ENCODE data around the gene NT5C. TPM values are rescaled to one million over a fixed set of nuclear protein-coding genes. Genes with fewer than 3 reads are reported as not detected.
"Not testable (repeated sequence)": the region's sequence is repeated elsewhere in the genome, so short reads cannot be mapped to it uniquely, and the experiment has no call there.

Gene NT5C
- total RNA-seq, 3 donors from 2014 or later, result 91.0 to 103 (median 91.4) TPM

DNA sequence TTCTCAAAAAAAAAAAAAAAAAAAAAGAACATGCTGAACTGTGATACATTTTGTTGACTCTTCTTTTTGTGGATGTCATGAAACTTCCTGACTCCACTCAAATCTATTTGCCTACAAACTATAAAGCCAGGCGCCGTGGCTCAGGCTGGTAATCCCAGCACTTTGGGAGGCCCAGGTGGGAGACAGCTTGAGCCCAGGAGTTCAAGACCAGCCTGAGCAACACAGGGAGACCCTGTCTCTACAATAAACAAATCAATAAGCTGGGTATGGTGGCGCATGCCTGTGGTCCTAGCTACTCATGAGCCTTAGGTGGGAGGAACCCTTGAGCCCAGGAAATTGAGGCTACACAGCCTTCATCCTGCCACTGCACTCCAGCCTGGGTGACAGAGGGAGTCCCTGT, 1.5 kb upstream of the NT5C start:
- ATAC-seq (no peak), DNase-seq (no peak)
- Mint-ChIP-seq H3K4me1 (ENCODE audit: low read depth) (peaks cover 12% of the 10 kb centered on the region), H3K9me3 (no peaks in the 10 kb centered on the region), H3K36me3 (ENCODE audit: insufficient read depth) (peaks cover 14% of the 10 kb centered on the region), H3K4me3 (peak overlapping the region; percentile 19), H3K27me3 (ENCODE audit: low read depth) (no peaks in the 10 kb centered on the region)

DNA sequence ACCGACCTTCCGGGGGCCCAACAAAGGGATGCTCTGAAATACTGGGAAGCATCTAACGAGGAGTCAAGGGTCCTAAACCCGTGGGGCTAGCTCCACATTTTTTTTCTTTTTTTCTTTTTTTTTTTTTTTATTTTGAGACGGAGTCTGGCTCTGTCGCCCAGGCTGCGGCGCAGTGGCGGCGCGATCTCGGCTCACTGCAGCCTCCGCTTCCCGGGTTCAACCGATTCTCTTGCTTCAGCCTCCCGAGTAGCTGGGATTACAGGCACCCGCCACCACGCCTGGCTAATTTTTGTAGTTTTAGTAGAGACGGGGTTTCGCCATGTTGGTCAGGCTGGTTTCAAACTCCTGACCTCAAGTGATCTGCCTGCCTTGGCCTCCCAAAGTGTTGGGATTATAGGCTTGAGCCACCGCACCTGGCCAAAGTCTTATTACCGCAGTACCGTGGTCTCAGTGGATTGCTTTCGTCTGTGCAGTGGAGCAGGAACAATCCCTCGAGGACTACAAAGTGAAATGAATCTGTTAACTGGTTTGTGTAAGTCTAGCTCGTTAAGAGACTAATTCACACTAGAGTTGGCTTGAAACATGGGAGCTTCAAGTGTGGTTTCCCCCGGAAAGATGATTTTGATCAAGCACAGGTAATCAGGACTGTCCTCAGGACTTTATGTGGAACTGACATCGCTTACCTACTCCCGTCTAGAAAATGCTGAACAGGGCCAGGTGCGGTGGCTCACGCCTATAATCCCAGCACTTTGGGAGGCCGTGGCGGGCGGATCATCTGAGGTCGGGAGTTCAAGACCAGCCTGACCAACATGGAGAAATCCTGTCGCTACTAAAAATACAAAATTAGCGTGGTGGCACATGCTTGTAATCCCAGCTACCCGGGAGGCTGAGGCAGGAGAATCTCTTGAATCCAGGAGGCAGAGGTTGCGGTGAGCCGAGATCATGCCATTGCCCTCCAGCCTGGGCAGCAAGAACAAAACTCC, 767 bp upstream of the NT5C start:
- peak overlapping the region; percentile 85 for H3K4me3 Mint-ChIP-seq
- H3K4me1 Mint-ChIP-seq (ENCODE audit: low read depth), result peaks cover 12% of the 10 kb centered on the region
- DNase-seq; ATAC-seq; H3K27me3 Mint-ChIP-seq (ENCODE audit: low read depth); H3K9me3 Mint-ChIP-seq: not testable (repeated sequence)
- peaks cover 14% of the 10 kb centered on the region for H3K36me3 Mint-ChIP-seq (ENCODE audit: insufficient read depth)

DNA sequence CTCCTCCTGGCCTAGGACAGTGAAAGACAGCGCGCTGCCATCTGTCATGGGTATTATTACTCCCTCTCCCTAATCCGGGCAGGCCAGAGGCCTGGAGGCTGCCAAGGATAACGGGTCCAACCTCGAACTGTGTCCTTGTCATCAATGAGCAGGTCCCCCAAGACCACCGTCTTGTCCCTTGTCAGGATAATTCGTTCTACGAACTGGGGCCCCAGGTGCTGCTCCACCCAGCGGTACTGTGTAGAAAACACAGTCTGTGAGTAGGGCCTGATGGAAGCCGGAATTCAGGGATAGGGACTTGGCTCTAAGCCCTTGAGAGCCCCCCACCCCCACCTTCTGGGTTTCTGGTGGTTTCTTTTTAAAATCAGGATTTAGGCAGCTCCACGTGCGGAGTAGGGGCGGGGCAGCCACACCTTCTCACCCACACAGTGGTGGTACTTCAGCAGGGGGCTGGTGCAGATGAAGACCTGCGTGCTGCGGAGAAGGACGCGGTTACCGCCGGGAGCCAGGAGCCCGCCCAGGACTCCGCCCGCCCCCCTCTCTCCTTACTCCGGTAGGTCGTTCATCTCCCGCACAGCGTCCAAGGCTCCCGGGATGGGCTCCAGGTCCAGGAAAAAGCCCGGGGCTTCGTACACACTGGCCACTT, 787 bp downstream of the NT5C start:
- Mint-ChIP-seq H3K9me3 (no peaks in the 10 kb centered on the region), H3K4me3 (peak overlapping the region; percentile 90), H3K36me3 (ENCODE audit: insufficient read depth) (peaks cover 13% of the 10 kb centered on the region), H3K27me3 (ENCODE audit: low read depth) (no peaks in the 10 kb centered on the region), H3K4me1 (ENCODE audit: low read depth) (peaks cover 19% of the 10 kb centered on the region)
- DNase-seq (peak; percentile 44), ATAC-seq (peak; percentile 72 to 73)

DNA sequence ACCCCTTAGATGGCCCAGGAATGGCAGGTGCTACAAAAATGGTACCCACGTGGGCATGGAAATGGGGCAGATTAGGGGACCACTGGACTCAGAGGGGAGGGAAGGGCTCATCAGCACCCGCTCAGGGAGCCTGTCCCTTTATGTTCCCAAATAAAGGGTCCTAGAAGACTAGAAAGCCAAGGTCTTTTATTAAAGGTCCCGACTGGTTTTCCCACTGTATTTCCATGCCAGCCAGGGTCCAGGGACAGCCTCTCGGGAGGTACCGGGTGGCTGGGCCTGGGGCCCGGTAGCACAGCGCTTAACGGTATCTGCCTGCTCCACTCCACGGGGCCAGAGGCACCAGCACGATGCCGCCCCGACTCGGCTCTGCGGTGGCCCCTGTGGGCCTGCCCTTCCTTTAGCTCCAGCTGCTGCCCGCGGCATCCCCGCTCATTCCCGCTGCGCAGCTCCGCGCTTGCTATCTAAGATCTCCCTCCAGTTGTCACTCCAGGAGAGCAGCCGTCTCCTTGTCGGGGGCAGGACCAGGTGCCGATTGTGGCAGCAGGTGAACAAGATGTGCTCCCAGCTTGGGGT, 1.4 kb downstream of the NT5C start:
- H3K27me3 Mint-ChIP-seq (ENCODE audit: low read depth), result no peaks in the 10 kb centered on the region
- ATAC-seq, result no peak
- no peak for DNase-seq
- no peaks in the 10 kb centered on the region for H3K9me3 Mint-ChIP-seq
- peaks cover 10% of the 10 kb centered on the region for H3K36me3 Mint-ChIP-seq (ENCODE audit: insufficient read depth)
- peaks cover 23% of the 10 kb centered on the region for H3K4me1 Mint-ChIP-seq (ENCODE audit: low read depth)
- peak overlapping the region; percentile 90 for H3K4me3 Mint-ChIP-seq

DNA sequence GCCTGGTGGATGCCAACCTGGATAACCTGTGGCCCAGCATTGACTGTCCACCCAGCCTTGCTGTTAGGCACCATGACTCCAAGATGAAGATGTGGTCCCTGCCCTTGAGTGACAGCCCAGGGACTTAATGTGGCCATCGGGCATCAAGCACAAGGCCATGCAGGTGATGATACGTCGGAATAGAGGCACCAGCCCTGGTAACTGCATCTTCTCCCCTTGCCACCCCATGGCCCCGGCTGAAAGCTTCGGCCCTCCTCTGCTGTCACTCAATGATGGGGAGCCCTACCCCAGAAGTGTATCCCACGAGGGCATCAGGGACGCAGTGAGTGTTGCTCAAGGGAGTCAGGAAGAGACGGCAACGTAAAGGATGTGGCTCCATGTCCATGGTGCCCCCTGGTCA, 2.0 kb downstream of the NT5C start:
- ATAC-seq, result no peak
- H3K27me3 Mint-ChIP-seq (ENCODE audit: low read depth), result no peaks in the 10 kb centered on the region
- H3K9me3 Mint-ChIP-seq, result no peaks in the 10 kb centered on the region
- DNase-seq, result no peak
- peaks cover 8% of the 10 kb centered on the region for H3K36me3 Mint-ChIP-seq (ENCODE audit: insufficient read depth)
- H3K4me3 Mint-ChIP-seq, result peak overlapping the region; percentile 58
- H3K4me1 Mint-ChIP-seq (ENCODE audit: low read depth), result peaks cover 28% of the 10 kb centered on the region

DNA sequence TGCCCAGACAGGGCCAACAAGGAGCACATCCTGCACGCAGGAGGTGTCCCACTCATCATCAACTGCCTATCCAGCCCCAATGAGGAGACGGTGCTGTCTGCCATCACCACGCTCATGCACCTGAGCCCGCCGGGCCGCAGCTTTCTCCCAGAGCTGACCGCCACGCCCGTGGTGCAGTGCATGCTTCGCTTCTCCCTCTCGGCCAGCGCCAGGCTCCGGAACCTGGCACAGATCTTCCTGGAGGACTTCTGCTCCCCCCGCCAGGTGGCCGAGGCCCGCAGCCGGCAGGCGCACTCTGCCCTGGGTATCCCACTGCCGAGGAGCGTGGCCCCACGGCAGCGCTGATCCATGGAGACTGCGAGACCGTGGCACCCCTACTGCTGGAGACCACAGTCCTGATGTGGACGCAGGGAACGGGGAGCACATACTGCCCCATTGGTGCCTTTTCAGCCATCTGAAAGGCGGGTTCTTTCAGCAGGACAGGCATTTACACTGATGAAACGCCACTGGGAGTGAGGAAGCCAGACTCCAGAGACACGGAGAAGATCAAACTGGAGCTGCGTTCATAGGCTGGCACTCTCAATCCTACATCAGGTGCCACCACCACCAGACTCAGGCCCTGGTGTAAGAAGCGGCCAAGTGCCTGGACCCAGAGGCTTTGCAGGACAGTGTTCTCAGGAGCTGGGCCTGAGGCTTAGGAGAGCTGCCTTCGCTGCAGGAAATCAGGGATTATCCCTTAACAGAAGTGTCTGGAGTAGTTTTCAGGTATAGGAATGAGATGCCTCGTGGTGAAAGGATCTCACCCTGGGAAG, 2.6 kb downstream of the NT5C start:
- ATAC-seq (no peak), DNase-seq (no peak)
- Mint-ChIP-seq H3K9me3 (no peaks in the 10 kb centered on the region), H3K4me3 (peak overlapping the region; percentile 58), H3K36me3 (ENCODE audit: insufficient read depth) (peaks cover 10% of the 10 kb centered on the region), H3K27me3 (ENCODE audit: low read depth) (no peaks in the 10 kb centered on the region), H3K4me1 (ENCODE audit: low read depth) (peaks cover 35% of the 10 kb centered on the region)

DNA sequence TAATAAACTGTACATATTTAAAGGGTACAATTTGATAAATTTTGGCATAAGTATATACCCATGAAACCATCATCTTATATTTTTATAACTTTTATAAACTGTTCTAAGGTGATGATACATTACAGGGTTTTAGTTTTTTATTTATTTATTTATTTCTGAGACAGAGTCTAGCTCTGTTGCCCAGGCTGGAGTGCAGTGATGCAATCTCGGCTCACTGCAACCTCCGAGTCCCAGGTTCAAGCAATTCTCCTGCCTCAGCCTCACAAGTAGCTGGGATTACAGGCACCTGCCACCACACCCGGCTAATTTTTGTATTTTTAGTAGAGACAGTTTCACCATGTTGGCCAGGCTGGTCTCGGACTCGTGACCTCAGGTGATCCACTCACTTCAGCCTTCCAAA, 3.6 kb downstream of the NT5C start:
- not testable (repeated sequence) for H3K36me3 Mint-ChIP-seq (ENCODE audit: insufficient read depth); DNase-seq; H3K4me3 Mint-ChIP-seq; H3K9me3 Mint-ChIP-seq; ATAC-seq; H3K27me3 Mint-ChIP-seq (ENCODE audit: low read depth)
- H3K4me1 Mint-ChIP-seq (ENCODE audit: low read depth), result peaks cover 40% of the 10 kb centered on the region

DNA sequence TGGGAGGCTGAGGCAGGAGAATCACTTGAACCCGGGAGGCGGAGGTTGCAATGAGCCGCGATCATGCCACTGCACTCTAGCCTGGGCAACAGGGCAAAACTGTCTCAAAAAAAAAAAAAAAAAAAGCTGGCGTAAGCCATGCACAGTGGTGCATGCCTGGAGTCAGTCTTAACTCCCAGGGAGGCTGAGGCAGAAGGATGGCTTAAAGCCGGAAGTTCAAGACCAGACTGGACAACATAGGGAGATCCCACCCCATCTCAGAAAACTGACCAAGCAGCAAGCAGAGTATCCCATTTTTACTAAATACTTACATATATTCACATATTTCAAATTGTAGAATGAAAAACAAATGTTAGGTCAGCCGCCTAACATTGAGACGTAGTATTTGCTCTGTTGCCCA, 4.6 kb downstream of the NT5C start:
- Mint-ChIP-seq H3K4me1 (ENCODE audit: low read depth) (peaks cover 36% of the 10 kb centered on the region), H3K27me3 (ENCODE audit: low read depth) (no peaks in the 10 kb centered on the region), H3K36me3 (ENCODE audit: insufficient read depth) (peaks cover 10% of the 10 kb centered on the region), H3K4me3 (no peak overlapping the region), H3K9me3 (no peaks in the 10 kb centered on the region)
- ATAC-seq (no peak), DNase-seq (no peak)

DNA sequence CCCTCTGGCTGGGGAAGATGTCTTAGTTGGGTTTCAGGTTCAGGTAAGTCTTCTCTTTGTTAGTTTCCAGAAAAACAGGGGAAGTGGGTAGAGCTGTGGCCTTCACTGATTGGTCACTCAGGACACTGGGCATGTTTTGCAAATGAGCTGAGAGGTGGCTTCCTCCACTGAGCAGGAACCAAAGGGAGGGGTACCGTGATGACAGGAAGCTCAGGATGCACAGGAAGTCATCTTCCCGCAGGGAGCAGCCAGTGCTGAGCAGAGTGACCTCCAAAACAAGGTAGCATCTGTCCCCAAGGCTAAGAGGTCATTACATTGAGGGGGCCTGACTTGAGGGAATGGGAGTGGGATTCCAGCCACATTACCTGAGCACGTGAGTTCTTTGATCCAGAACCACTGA, 5.6 kb downstream of the NT5C start:
- Mint-ChIP-seq H3K4me1 (ENCODE audit: low read depth) (peaks cover 36% of the 10 kb centered on the region), H3K27me3 (ENCODE audit: low read depth) (no peaks in the 10 kb centered on the region), H3K4me3 (no peak overlapping the region), H3K9me3 (no peaks in the 10 kb centered on the region), H3K36me3 (ENCODE audit: insufficient read depth) (peaks cover 11% of the 10 kb centered on the region)
- no peak for ATAC-seq
- DNase-seq, result no peak

DNA sequence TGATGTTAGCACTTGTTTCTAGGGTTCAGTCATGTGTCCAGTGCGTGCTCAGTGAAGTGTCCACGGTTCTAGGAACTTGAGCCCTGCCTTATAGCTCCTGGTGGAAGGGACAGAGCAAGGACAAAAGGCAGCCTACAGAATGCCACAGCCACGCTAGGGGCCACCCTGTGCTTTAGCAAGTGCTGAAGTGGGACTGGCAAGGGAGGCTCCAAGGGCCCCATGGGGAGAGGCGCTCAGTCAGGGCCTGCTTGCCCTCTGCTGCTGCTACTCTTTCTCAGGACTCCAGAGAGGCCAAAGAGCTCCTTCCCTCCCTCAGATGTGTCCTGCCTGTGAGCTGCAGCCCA, 6.8 kb downstream of the NT5C start:
- Mint-ChIP-seq H3K27me3 (ENCODE audit: low read depth) (no peaks in the 10 kb centered on the region), H3K4me3 (no peak overlapping the region), H3K36me3 (ENCODE audit: insufficient read depth) (peaks cover 9% of the 10 kb centered on the region), H3K4me1 (ENCODE audit: low read depth) (peaks cover 31% of the 10 kb centered on the region), H3K9me3 (no peaks in the 10 kb centered on the region)
- no peak for ATAC-seq
- no peak for DNase-seq

DNA sequence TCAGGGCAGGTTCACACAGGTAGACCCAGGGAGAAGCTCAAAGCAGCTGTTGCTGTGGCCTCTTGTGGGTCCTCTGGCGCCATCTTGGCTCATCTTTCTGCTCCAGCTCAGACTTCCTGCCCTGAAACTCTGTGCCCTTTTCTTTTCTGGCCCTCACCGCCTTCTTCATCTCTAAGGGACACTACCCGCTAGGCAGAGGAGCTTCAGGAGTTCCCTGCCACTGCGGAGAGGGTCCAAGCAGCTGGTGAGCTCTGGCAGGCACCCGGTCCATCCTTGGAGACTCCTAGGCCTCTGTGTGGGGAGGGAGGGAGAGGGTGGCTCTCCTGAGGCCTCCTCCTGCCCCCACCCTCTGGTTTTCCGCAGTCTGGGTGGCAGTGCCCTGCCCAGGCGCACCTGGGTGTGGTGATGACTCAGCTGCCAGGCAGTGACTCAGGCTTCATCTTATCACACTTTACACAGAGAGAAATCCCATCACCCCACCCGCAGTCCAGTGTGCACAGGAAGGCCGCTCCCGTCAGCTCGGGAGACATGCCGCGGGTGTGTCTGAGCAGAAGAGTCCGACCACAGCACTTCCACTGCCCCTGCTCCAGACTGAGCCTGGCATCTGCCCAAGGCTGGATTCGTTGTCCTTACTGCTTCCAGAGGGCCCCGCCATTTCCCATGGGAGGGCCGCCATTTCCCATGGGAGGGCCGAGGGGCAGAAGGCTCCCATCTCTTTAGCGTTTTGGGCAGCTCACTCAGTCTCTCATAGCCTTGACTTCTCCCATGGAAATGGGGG, 7.3 kb downstream of the NT5C start:
- H3K9me3 Mint-ChIP-seq, result no peaks in the 10 kb centered on the region
- no peaks in the 10 kb centered on the region for H3K27me3 Mint-ChIP-seq (ENCODE audit: low read depth)
- H3K4me1 Mint-ChIP-seq (ENCODE audit: low read depth), result peaks cover 28% of the 10 kb centered on the region
- DNase-seq, result peak; percentile 66
- ATAC-seq, result peak; percentile 93 to 96
- H3K36me3 Mint-ChIP-seq (ENCODE audit: insufficient read depth), result peaks cover 6% of the 10 kb centered on the region
- H3K4me3 Mint-ChIP-seq, result no peak overlapping the region

DNA sequence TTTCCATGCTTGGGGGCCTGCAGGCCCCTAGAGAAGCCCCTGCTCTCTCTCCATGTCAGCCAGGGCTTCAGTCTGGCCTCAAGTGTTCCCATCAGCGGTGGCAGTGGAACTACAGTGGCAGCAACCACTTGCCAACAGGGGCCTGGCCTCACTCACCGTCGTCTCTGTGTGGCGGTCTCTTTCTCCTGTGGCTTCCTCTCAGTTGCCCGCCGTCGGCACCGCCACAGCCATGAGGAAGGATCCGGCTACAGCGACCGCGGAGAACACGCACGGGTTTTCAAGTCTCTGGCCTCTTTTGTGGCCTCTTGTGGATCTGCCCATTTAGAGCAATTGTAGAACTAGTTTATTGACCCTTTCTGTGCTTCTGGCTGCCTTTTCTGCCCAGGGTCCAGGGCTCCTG, 13.2 kb downstream of the NT5C start:
- DNase-seq, result no peak
- Mint-ChIP-seq H3K4me1 (ENCODE audit: low read depth) (peaks cover 18% of the 10 kb centered on the region), H3K9me3 (no peaks in the 10 kb centered on the region), H3K36me3 (ENCODE audit: insufficient read depth) (peaks cover 4% of the 10 kb centered on the region), H3K27me3 (ENCODE audit: low read depth) (no peaks in the 10 kb centered on the region), H3K4me3 (no peak overlapping the region)
- no peak for ATAC-seq

DNA sequence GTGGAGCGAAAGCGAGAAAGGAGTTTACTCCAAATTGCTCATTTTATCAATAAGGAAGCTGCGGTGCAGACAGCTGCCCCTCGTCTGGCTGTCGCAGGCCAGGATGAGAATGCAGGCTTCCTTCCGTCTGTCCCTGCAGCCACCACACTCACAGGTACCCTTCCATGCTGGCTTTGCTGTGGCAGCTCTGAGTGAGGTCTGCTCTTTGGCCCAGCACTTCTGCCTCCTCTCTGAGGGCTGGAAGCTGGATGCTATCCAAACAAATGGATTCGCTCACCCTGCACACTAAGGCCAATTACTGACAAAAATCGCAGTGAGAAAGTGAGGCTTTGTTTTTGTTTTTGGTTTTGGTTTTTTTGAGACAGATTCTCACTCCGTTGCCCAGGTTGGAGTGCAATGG, 14.8 kb downstream of the NT5C start:
- H3K4me1 Mint-ChIP-seq (ENCODE audit: low read depth), result peaks cover 24% of the 10 kb centered on the region
- ATAC-seq (no peak), DNase-seq (no peak)
- no peak overlapping the region for H3K4me3 Mint-ChIP-seq
- no peaks in the 10 kb centered on the region for H3K9me3 Mint-ChIP-seq
- peaks cover 9% of the 10 kb centered on the region for H3K36me3 Mint-ChIP-seq (ENCODE audit: insufficient read depth)
- H3K27me3 Mint-ChIP-seq (ENCODE audit: low read depth), result no peaks in the 10 kb centered on the region

Data from activated T-cell treated with anti-CD3 and anti-CD28 coated beads, Interleukin-2, amount 50 U/mL, for 4 hours (primary cell).